ENCODE results near the gene SETD7.
"Not testable (repeated sequence)": the region's sequence is repeated elsewhere in the genome, so short reads cannot be mapped to it uniquely, and the experiment has no call there.

The SETD7 gene

GRCh38 chr4:139509727-139510410 lies 46.1 kb downstream of the SETD7 start:
- DNase-seq (ENCODE audit: low read depth), result no peak

- no peak for DNase-seq (ENCODE audit: low read depth)
These were observed 47.3 kb downstream of the SETD7 start for GRCh38 chr4:139508581-139509237.

GRCh38 chr4:139506774-139507173 lies 49.2 kb downstream of the SETD7 start:
- no peak for DNase-seq (ENCODE audit: low read depth)

- DNase-seq (ENCODE audit: low read depth), result no peak
These were observed 52.3 kb downstream of the SETD7 start for GRCh38 chr4:139503622-139504166.

GRCh38 chr4:139501927-139502899 lies 53.8 kb downstream of the SETD7 start:
- no peak for DNase-seq (ENCODE audit: low read depth)

DNA sequence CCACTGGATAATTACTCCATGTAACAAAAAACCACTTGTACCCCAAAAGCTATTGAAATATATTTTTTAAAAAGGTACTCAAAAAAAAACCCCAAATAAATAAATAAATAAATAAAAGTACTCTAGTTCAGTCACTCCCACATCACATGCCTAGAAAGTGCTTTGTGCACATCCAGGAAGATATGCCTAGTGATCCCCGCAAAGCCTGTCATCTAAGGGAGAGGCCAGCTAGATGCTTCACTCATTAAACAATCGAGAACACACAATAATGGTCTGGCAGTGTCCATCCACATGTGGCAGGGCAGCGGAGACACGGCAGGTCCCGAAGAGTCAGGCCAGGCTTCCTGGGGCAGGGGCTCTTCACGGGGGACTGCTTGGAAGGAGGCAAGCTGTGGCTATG lies 54.5 kb downstream of the SETD7 start:
- no peak for DNase-seq (ENCODE audit: low read depth)

DNA sequence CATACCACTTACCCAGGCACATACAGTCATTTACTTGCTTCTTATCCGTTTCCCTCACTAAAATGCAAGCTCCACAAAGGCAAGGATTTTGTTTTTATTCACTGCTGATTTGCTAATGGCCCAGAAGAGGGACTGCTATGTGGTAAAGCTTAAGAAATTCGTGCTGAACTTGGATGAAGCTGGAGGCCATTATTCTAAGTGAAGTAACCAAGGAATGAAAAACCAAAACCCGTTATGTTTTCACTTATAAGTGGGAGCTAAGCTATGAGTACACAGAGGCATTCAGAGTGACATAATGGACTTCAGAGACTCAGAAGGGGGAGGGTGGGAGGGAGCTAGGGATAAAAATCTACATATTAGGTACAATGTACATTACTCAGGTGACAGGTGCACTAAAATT lies 54.9 kb downstream of the SETD7 start:
- DNase-seq (ENCODE audit: low read depth), result no peak

DNA sequence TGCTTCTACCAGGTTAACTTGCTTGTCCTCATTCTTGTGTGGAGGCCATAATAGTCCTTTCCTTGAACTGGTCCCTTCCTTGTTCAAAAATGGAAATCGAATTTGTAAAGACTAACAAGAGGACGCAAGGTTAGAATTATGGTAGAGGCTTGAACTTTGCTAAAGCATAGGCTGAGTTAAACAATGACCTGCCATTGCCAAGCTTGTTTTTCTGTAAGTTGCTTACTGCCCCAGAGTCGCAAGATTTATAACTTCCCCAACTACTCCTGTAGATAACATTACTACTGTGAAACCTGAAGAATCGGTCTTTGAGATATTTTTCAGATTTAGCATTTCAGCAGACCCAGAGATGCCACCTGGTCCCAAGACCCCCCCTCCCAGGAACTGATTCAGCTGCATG lies 56.8 kb downstream of the SETD7 start:
- DNase-seq (ENCODE audit: low read depth), result no peak

- DNase-seq (ENCODE audit: low read depth), result no peak
These were observed 62.8 kb downstream of the SETD7 start for GRCh38 chr4:139493176-139493575.

GRCh38 chr4:139492429-139492828 lies 63.6 kb downstream of the SETD7 start:
- DNase-seq (ENCODE audit: low read depth), result no peak

DNA sequence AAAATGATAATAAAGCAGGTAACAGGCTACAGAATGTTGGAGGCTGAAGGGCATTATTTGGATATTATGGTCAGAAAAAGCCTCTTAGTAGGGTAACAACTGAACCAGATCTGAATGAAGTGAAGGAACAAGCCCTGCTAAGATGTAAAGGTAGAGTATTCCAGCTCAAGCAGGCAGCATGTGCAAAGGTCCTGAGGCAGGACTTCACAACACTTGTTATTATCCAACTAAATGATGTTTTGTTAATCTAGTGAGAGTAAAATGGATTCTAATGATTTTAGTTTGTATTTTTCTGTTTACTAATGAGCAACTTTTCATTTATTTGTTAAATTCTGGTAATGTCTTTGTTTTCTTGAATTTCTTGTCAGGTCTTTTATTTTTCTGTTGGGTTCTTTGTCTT lies 66.4 kb downstream of the SETD7 start:
- no peak for DNase-seq (ENCODE audit: low read depth)

GRCh38 chr4:139488442-139488841 lies 67.6 kb downstream of the SETD7 start:
- DNase-seq (ENCODE audit: low read depth), result no peak

DNA sequence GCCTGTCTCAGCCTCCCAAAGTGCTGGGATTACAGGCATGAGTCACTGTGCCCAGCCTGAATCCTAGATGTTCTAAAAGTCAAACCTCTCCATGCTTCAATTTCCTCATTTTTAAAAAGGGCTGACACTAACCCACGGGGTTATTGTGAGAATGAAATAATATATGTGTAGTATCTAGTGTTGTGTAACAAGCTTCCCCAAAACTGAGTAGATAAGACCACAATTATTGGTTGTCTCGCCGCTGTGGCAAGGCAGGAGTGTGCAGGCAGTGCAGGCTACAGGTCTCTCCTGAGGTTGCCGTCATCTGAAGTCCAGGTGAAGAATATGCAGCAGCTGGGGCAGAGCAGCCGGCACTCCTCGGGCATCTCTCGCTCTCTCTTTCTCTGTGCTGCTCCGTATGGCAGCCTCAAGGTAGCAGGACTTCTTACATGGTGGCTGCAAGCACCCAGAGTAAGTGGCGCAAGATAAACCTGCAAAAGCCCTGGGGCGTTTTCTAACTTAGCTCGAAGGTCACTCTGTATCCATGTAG lies 71.2 kb downstream of the SETD7 start:
- no peak for DNase-seq (ENCODE audit: low read depth)

DNA sequence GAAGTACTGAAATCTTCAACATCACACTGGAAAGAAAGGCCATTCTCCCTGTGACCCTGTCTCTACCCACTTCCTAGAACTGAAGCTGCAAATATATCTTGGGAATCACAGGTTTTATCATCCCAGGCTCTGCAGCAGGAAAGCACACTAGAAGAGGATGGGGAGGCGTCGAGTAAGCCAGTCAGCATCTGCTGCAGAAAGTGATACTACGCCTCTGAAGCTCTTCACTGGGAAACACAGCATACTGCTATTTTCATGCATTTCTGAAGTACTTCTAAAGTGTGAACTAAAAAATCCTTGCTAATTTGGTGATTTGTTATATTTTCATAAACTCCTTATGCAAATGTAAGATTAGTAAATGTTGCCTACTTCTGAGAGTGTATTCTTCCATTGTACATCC lies 73.0 kb downstream of the SETD7 start:
- no peak for DNase-seq (ENCODE audit: low read depth)

DNA sequence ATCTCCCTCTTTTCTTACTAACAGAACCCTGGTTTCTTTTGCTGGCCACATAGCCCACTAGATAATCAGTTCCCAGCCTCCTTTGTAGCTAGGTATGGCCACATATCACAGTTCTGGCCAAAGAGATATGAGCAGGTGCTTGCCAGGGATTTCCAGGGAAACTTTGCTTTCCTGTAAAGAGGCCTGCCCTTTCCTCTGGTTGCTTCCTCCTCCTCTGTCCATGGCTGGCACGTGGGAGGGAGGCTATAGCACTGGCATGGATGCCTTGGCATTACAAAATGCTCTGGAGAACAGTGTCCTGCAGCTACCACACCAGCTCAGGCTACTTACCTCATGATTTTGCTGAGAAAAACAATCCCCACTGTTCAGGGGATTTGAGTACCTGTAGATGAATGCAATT lies 74.6 kb downstream of the SETD7 start:
- no peak for DNase-seq (ENCODE audit: low read depth)

GRCh38 chr4:139476363-139476762 lies 79.7 kb downstream of the SETD7 start:
- DNase-seq (ENCODE audit: low read depth), result no peak

DNA sequence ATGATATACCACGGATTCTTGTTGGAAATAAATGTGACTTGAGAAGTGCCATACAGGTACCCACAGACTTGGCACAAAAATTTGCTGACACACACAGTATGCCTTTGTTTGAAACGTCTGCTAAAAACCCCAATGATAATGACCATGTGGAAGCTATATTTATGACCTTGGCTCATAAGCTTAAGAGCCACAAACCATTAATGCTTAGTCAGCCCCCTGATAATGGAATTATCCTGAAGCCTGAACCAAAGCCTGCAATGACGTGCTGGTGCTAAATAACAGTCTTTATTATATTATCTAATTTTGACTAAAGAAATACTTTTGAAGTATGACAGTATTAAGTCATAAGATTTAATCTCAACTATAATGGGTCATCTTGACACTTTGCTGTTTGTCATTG lies 83.2 kb downstream of the SETD7 start:
- DNase-seq (ENCODE audit: low read depth), result no peak

DNA sequence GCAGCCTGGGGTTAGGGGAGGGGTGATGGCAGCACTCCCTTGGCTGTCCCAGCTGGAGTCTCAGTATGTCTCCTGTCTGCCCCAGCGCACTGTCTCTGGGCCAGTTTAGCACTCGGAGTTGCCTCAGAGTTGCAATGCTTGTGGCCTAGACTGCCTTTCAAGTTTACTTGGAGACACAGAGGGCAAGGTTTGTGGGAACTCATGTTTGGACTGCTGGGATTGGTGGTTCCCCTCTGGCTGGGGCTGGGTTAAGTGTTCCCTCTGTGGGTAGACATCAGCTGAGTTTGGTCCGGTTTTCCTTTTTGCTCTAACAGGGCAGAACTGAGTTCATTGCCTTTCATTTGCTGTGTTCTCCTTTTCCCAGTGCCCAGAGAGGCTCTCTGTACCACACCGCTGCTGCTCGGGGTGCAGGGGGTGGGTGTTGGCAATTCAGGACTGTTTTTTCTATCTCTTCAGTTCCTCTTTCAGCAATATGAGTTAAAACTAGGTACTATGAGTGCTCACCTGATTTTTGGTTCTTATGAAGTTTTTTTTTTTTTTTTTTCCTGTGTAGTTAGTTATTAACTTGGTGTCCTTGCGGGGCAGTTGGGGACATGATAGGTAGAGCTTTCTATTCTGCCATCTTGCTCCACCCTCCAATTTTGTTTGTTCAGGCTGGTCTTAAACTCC lies 84.9 kb downstream of the SETD7 start:
- no peak for DNase-seq (ENCODE audit: low read depth)

- DNase-seq (ENCODE audit: low read depth), result no peak
These were observed 85.7 kb downstream of the SETD7 start for GRCh38 chr4:139470295-139470694.

DNA sequence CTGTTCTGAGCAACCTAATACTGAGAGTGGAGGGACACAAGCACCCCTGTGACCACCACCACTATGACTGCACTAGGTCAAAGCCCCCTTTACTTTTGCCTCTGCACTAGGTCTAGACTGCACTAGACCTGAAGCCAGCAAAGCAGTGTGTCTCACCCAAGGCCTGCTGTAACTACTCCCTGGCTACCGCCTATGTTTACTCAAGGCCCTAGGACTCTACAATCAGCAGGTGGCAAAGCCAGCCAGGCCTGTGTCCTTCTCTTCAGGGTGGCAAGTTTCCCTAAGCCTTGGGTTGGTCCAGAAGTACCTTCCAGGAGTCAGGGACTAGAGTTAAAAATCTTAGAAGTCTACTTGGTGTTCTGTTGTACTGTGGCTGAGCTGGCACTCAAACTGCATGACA lies 86.2 kb downstream of the SETD7 start:
- no peak for DNase-seq (ENCODE audit: low read depth)

- DNase-seq (ENCODE audit: low read depth), result no peak
These were observed 86.8 kb downstream of the SETD7 start for GRCh38 chr4:139469216-139469615.

DNA sequence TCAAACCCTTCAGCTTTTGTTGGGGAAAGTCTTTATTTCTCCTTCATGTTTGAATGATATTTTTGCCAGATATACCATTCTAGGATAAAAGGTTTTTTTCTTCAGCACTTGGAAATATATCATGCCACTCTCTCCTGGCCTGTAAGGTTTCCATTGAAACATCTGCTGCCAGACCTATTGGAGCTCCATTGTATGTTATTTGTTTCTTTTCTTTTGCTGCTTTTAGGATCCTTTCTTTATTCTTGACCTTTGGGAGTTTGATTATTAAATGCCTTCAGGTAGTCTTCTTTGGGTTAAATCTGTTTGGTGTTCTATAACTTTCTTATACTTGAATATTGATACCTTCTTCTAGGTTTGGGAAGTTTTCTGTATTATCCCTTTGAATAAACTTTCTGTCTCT lies 87.3 kb downstream of the SETD7 start:
- not testable (repeated sequence) for DNase-seq (ENCODE audit: low read depth)
